ENCODE measurements around the gene CYBRD1. TPM values are rescaled to one million over a fixed set of nuclear protein-coding genes. Genes with fewer than 3 reads are reported as not detected.

CYBRD1 gene, protein sequence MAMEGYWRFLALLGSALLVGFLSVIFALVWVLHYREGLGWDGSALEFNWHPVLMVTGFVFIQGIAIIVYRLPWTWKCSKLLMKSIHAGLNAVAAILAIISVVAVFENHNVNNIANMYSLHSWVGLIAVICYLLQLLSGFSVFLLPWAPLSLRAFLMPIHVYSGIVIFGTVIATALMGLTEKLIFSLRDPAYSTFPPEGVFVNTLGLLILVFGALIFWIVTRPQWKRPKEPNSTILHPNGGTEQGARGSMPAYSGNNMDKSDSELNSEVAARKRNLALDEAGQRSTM
- total RNA-seq = under 1 TPM; 0.31 to 0.45 TPM

DNA sequence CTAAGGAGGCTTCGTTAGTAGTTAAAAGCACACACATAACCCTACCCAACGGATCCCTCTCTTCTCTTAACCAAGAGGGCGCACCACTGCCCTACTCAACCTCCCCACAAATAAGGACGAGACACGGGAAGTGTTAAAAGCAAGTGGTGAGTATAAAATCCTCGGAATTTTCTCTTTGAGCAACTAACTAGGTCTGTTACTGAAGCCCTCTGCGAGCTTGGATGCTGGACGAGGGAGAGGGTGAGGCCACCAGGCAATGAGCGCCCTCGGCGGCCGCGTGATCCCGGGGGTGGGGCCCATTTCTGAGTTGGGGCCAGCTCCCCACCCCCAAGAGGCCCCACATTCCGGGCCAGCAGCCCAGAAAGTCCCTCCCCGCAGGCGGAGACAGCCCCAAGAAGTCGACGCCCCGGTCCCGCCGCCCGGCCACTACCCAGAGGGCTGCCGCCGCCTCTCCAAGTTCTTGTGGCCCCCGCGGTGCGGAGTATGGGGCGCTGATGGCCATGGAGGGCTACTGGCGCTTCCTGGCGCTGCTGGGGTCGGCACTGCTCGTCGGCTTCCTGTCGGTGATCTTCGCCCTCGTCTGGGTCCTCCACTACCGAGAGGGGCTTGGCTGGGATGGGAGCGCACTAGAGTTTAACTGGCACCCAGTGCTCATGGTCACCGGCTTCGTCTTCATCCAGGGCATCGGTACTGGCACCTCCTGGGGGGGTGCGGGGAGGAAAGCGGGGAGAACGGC lies at the start of gene CYBRD1:
TSS of gene CYBRD1 (plus strand) at position 423 of the 736 bp plus-strand sequence. CDS start at position 495, 72 bp downstream.
- DNase-seq = no peak
- H3K4me3 Mint-ChIP-seq = peak within 1 kb of the TSS; percentile 77
- no peaks in the 10 kb centered on the region for H3K36me3 Mint-ChIP-seq (ENCODE audit: low read depth)
- peak within 1 kb of the TSS; percentile 59 for H3K27ac Mint-ChIP-seq
- no peaks in the 10 kb centered on the region for H3K9me3 Mint-ChIP-seq
- POLR2A ChIA-PET = no interaction called here
- H3K27me3 Mint-ChIP-seq = peaks cover 55% of the 10 kb centered on the region
- CTCF ChIA-PET = interaction anchor here (0.5 kb wide), 1 partner anchor 389 kb away, joined by 5 read pairs; no protein-coding TSS in a partner anchor
- peaks cover 14% of the 10 kb centered on the region for H3K4me1 Mint-ChIP-seq

DNA sequence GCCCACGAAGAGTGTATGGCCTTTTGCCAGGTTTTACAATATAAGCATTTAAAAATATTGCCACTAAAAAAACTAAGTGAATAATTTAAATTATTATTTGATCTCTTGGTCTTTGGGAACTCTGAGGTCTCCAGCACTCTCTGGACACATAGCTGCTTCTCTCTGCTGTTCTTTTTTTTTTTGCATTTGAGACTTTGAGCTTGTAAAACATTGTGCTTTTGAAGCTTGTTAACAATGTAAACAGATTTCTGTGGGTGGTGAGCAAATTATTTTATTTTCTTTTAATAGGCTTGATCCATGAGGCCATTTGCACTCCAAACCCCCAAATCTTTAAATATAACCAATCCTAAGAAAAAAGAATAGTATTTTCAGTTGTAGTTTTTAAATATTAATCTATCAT lies 46.3 kb upstream of the CYBRD1 start:
- H3K4me3 Mint-ChIP-seq = no peak overlapping the region
- ChIA-PET POLR2A (no interaction called here), CTCF (no interaction called here)
- H3K27ac Mint-ChIP-seq = no peak overlapping the region
- H3K36me3 Mint-ChIP-seq (ENCODE audit: low read depth) = peaks cover 37% of the 10 kb centered on the region
- no peaks in the 10 kb centered on the region for H3K27me3 Mint-ChIP-seq
- H3K4me1 Mint-ChIP-seq = peaks cover 3% of the 10 kb centered on the region
- no peaks in the 10 kb centered on the region for H3K9me3 Mint-ChIP-seq
- DNase-seq = no peak

DNA sequence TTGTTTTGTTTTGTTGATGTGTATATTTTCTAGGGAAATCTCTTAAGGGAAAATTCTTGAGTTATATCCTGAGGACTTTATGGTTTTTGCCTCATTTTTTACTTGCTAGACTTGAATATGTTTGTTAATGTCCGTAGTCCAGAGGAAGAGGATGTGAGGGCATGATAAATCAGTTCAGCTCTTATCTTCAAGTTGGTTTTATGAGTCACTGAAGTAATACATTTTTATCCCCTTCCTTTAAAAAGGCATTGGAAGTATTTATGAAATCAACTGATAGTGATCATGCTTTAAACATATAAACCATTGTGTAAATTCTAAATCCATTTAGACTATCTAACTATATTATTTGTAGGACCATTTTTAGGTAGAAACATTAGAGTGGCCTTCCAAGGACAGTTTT lies 43.9 kb upstream of the CYBRD1 start:
- peaks cover 40% of the 10 kb centered on the region for H3K36me3 Mint-ChIP-seq (ENCODE audit: low read depth)
- peaks cover 3% of the 10 kb centered on the region for H3K4me1 Mint-ChIP-seq
- no peak overlapping the region for H3K27ac Mint-ChIP-seq
- no peaks in the 10 kb centered on the region for H3K9me3 Mint-ChIP-seq
- no peaks in the 10 kb centered on the region for H3K27me3 Mint-ChIP-seq
- CTCF ChIA-PET = no interaction called here
- H3K4me3 Mint-ChIP-seq = no peak overlapping the region
- no peak for DNase-seq
- POLR2A ChIA-PET = no interaction called here

DNA sequence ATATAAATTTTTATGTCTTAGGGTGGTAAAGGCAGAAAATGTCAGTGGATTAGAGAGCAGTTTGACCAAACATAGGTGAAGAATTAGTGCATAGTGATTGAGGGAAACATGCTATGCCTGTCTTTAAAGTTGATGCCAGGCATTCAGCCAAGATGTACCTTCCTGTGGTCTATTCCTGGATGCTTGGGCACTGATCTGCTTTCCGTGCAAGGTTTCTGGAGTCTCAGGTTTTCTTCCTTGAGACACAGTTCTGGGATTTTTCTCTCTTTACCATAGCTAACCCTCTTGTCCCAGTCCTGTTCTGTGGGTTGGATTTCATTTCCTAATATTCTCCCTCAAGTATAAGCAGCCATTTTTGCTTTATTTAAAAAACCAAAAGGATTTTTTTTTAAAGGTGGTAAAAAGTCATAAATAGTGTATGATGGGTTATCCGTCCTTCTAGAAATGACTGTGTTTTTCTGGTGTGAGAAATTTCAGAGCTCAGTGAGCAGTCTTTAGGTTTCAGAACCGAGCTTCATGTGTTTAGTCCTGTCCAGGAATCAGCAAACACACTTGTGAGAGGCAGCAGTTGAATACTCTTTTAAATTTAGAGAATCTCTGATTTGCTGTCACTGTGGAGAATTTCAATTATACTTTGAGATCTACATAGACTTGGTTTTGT lies 43.0 kb upstream of the CYBRD1 start:
- H3K4me1 Mint-ChIP-seq = peaks cover 2% of the 10 kb centered on the region
- CTCF ChIA-PET = no interaction called here
- POLR2A ChIA-PET = no interaction called here

DNA sequence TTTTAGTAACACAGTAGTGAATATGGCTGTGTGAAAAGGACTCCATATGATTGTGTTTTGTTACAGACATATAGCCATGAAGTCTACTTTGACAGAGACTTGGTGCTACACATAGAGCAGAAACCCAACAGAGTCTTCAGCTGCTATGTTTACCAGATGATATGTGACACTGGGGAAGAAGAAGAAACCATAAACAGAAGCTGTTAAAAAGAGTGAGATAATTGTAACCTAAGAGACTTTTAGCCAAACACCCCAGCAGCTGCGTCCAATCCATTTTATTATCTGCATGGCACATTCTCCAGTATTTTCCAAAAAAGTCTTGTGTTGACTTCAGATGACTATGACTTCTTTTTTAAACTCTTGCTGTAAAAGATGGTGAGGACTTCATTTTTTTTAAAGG lies 41.4 kb upstream of the CYBRD1 start:
- H3K4me3 Mint-ChIP-seq = no peak overlapping the region
- H3K9me3 Mint-ChIP-seq = no peaks in the 10 kb centered on the region
- ChIA-PET CTCF (no interaction called here), POLR2A (no interaction called here)
- H3K27ac Mint-ChIP-seq = no peak overlapping the region
- H3K36me3 Mint-ChIP-seq (ENCODE audit: low read depth) = peaks cover 22% of the 10 kb centered on the region
- DNase-seq = no peak
- peaks cover 8% of the 10 kb centered on the region for H3K4me1 Mint-ChIP-seq
- no peaks in the 10 kb centered on the region for H3K27me3 Mint-ChIP-seq

More for the DNA sequence above, 43.0 kb upstream of the CYBRD1 start:
- DNase-seq = no peak
- peaks cover 33% of the 10 kb centered on the region for H3K36me3 Mint-ChIP-seq (ENCODE audit: low read depth)
- no peaks in the 10 kb centered on the region for H3K27me3 Mint-ChIP-seq
- H3K9me3 Mint-ChIP-seq = no peaks in the 10 kb centered on the region
- H3K27ac Mint-ChIP-seq = no peak overlapping the region
- no peak overlapping the region for H3K4me3 Mint-ChIP-seq

DNA sequence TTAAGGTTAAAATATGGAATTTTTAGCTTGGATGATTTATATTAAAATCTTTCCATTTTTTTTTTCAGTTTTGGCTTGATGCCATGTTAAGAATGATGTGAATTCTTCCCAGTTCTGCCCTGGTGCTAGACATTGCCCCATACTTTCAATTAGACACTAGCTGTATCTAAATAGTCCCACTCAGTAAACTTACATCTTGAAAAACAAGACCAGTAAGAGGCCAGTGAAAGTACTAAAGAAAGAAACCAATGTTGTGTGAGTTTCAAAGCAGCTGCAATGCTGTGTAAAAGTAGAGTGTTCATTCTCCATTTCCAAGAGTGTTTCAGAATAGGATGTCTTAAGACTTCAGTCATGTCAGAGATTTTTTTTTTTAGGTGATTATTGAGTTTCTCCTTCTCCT lies 40.0 kb upstream of the CYBRD1 start:
- Mint-ChIP-seq H3K4me3 (no peak overlapping the region), H3K9me3 (no peaks in the 10 kb centered on the region), H3K27me3 (no peaks in the 10 kb centered on the region), H3K4me1 (peaks cover 8% of the 10 kb centered on the region), H3K36me3 (ENCODE audit: low read depth) (peaks cover 22% of the 10 kb centered on the region), H3K27ac (no peak overlapping the region)
- CTCF ChIA-PET = interaction anchor here (0.6 to 1.2 kb wide), 3 partner anchors 73 to 554 kb away, joined by 3 to 5 read pairs (median 4); partner anchors contain the start of gene GORASP2
- POLR2A ChIA-PET = no interaction called here
- DNase-seq = no peak

DNA sequence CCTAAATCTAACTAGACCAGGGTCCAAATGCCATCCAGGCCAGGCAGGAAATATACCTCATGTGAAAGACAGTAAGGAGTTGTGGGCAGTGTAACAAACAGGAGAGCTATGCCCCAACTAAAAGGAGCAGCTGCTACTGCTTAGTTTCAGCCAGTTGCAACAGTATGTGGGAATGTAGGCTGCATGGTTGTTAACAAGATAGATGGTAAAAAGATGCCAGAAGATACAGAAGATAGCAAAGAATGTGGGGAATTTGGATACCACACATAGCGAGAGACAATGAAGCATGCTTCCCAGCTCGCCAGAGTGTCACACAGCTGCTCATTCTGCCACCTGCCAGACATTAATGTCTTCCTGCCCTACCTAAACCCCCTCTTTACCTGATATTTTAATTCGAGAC lies 39.4 kb upstream of the CYBRD1 start:
- peaks cover 8% of the 10 kb centered on the region for H3K4me1 Mint-ChIP-seq
- CTCF ChIA-PET = interaction anchor here (0.6 to 1.2 kb wide), 2 partner anchors 296 to 554 kb away, joined by 4 to 5 read pairs; partner anchors contain the start of gene GORASP2
- peaks cover 21% of the 10 kb centered on the region for H3K36me3 Mint-ChIP-seq (ENCODE audit: low read depth)
- POLR2A ChIA-PET = no interaction called here
- DNase-seq = no peak
- no peak overlapping the region for H3K27ac Mint-ChIP-seq
- peaks cover under 1% of the 10 kb centered on the region for H3K9me3 Mint-ChIP-seq
- no peak overlapping the region for H3K4me3 Mint-ChIP-seq
- no peaks in the 10 kb centered on the region for H3K27me3 Mint-ChIP-seq

DNA sequence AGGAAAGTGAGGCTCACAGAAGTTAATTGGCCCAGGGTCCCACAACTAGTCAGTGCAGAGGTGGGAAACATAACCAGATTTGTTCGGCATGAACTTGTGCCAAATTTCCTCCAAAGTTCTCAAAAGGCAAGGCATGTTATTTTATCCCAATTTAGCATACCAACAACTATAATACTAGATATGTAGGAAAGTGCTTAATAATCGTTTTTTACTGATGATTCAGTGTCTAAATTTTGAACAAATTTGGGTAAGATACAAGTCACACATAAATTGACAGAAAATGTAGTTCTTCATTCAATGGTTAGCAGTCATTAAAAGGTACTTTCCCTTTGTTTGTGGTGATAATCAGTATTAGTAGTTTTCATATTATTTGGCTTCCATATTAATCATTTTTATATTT lies 38.5 kb upstream of the CYBRD1 start:
- no peak for DNase-seq
- H3K27me3 Mint-ChIP-seq = no peaks in the 10 kb centered on the region
- peaks cover 24% of the 10 kb centered on the region for H3K36me3 Mint-ChIP-seq (ENCODE audit: low read depth)
- H3K9me3 Mint-ChIP-seq = peaks cover 6% of the 10 kb centered on the region
- CTCF ChIA-PET = no interaction called here
- H3K4me3 Mint-ChIP-seq = no peak overlapping the region
- POLR2A ChIA-PET = no interaction called here
- peaks cover 8% of the 10 kb centered on the region for H3K4me1 Mint-ChIP-seq
- H3K27ac Mint-ChIP-seq = no peak overlapping the region

DNA sequence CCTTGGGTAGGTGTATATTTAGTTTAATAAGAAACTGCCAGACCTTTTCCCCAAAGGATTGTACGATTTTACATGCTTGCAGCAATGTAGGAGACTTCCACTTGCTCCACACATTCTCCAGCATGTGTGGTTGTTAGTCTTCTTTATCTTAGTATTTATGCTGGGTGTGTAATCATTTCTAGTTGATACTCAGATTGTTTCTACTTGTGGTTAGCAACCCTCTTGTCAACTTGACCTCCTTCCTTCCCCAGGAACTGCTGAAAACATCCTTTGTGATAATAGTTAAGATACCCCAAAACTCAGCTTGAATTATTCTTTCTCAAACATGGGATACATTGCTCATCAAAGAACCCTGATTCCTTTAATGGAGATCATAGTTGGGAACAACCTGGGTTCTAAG lies 37.2 kb upstream of the CYBRD1 start:
- DNase-seq = no peak
- no peak overlapping the region for H3K4me3 Mint-ChIP-seq
- H3K27ac Mint-ChIP-seq = no peak overlapping the region
- peaks cover 10% of the 10 kb centered on the region for H3K9me3 Mint-ChIP-seq
- peaks cover 8% of the 10 kb centered on the region for H3K4me1 Mint-ChIP-seq
- ChIA-PET CTCF (no interaction called here), POLR2A (no interaction called here)
- peaks cover 26% of the 10 kb centered on the region for H3K36me3 Mint-ChIP-seq (ENCODE audit: low read depth)
- no peaks in the 10 kb centered on the region for H3K27me3 Mint-ChIP-seq

DNA sequence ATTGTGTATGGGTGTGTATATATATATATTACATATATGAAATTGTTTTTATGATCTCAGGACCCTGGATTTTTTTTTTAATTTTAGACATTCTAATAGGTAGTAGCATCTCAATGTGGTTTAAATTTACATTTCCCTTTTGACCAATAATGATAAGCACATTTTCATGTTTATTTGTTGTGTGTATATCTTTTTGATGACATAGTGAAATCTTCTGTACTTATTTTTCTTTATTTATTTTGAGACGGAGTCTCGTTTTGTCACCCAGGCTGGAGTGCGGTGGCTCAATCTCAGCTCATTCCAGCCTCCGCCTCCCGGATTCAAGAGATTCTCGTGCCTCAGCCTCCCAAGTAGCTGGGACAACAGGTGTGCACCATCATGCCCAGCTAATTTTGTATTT lies 35.1 kb upstream of the CYBRD1 start:
- Mint-ChIP-seq H3K4me1 (peaks cover 8% of the 10 kb centered on the region), H3K4me3 (no peak overlapping the region), H3K36me3 (ENCODE audit: low read depth) (peaks cover 13% of the 10 kb centered on the region), H3K9me3 (peaks cover 10% of the 10 kb centered on the region), H3K27ac (no peak overlapping the region), H3K27me3 (no peaks in the 10 kb centered on the region)
- CTCF ChIA-PET = no interaction called here
- no peak for DNase-seq
- POLR2A ChIA-PET = no interaction called here

DNA sequence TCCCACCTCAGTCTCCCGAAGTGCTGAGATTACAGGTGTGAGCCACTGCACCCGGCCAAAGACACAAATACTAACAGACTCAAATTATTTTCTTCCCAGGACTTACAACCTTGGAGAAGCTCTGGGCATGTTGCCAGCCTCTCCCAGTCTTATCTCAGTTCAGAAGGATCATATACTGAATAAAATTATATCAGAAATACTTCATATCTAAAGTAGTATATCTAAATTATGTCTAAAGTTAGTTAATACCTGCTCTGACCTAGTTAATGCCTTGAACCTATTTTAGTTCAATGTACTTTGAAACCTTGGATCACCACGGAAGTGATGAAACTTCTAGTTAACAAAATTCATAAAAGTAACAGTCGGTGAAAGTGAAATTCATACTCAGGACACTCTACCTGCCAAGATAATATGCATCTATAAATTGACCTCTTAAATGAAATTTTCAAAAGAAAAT lies 34.4 kb upstream of the CYBRD1 start:
- no peak overlapping the region for H3K4me3 Mint-ChIP-seq
- ChIA-PET CTCF (no interaction called here), POLR2A (no interaction called here)
- DNase-seq = no peak
- no peaks in the 10 kb centered on the region for H3K27me3 Mint-ChIP-seq
- H3K36me3 Mint-ChIP-seq (ENCODE audit: low read depth) = peaks cover 10% of the 10 kb centered on the region
- peaks cover 10% of the 10 kb centered on the region for H3K9me3 Mint-ChIP-seq
- no peak overlapping the region for H3K27ac Mint-ChIP-seq
- peaks cover 8% of the 10 kb centered on the region for H3K4me1 Mint-ChIP-seq

DNA sequence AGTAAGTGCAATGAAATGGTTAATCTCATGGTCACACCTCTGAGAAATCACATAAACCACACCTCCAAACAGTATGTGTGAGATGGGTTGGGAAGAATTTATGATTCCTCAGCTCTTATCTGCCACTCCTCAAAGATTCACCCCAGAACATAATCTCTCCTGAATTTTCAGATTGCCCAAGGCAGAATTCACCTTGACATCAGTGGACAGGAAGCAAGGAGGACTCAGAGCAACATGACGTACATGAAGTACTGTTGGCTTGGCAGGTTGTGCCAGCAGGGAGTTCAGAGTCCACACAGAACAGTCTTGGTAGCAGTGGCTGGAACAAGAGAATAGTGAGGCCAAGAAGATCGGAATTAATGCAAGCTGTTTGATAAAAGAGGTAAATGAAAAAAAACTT lies 31.7 kb upstream of the CYBRD1 start:
- POLR2A ChIA-PET = no interaction called here

DNA sequence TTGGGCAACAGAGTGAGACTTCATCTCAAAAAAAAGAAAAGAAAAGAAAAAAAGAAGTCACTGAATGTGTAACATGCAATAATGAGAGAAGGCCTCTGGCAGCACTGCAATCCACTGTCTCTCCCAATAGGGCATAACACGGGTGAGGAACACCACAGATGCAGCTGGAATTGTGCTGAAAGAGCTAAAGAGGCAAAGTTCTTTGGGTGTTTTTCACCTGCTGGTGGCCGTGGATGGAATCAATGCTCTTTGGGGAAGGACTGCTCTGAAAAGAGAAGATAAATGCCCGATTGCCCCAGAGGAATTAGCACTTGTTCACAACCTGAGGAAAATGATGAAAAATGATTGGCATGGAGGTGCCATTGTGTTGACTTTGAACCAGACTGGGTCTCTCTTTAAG lies 31.0 kb upstream of the CYBRD1 start:
- ChIA-PET POLR2A (no interaction called here), CTCF (no interaction called here)
- H3K4me1 Mint-ChIP-seq = no peaks in the 10 kb centered on the region
- H3K27me3 Mint-ChIP-seq = no peaks in the 10 kb centered on the region
- H3K27ac Mint-ChIP-seq = no peak overlapping the region
- H3K4me3 Mint-ChIP-seq = no peak overlapping the region
- no peak for DNase-seq
- H3K9me3 Mint-ChIP-seq = peaks cover 11% of the 10 kb centered on the region
- H3K36me3 Mint-ChIP-seq (ENCODE audit: low read depth) = peaks cover 9% of the 10 kb centered on the region

More for the DNA sequence above, 31.7 kb upstream of the CYBRD1 start:
- peaks cover 9% of the 10 kb centered on the region for H3K36me3 Mint-ChIP-seq (ENCODE audit: low read depth)
- CTCF ChIA-PET = no interaction called here
- no peaks in the 10 kb centered on the region for H3K27me3 Mint-ChIP-seq
- H3K4me1 Mint-ChIP-seq = no peaks in the 10 kb centered on the region
- DNase-seq = no peak
- no peak overlapping the region for H3K4me3 Mint-ChIP-seq
- H3K27ac Mint-ChIP-seq = no peak overlapping the region
- peaks cover 10% of the 10 kb centered on the region for H3K9me3 Mint-ChIP-seq
